Fibroblast of peridontal ligament (primary cell): ENCODE results near the gene ELOVL3.
A peak's percentile ranks its signal among the peaks of the same experiment; 100 is the strongest.
"Not testable (repeated sequence)": the region's sequence is repeated elsewhere in the genome, so short reads cannot be mapped to it uniquely, and the experiment has no call there.

Experiments used
- DNase-seq: peaks from one replicate; pipeline ENCODE4 v3.0.0-alpha.2; 2010; ENCODE audit errors: extremely low read depth

The ELOVL3 gene

GRCh38 chr10:102227050-102227449 lies 951 bp downstream of the ELOVL3 start:
- peak; percentile 91 for DNase-seq

- peak; percentile 69 for DNase-seq
These were observed 3.7 kb downstream of the ELOVL3 start for GRCh38 chr10:102229810-102230263.

GRCh38 chr10:102230264-102230860 lies 4.3 kb downstream of the ELOVL3 start:
- peak; percentile 40 for DNase-seq

- DNase-seq = no peak
These were observed 4.8 kb downstream of the ELOVL3 start for GRCh38 chr10:102230861-102231356.

GRCh38 chr10:102231357-102232318 lies 5.5 kb downstream of the ELOVL3 start:
- DNase-seq = no peak

GRCh38 chr10:102233997-102234396 lies 7.9 kb downstream of the ELOVL3 start:
- DNase-seq = no peak

- no peak for DNase-seq
These were observed 8.9 kb downstream of the ELOVL3 start for GRCh38 chr10:102234888-102235597.

- DNase-seq = no peak
These were observed 9.5 kb downstream of the ELOVL3 start for GRCh38 chr10:102235598-102235920.

GRCh38 chr10:102236006-102236405 lies 9.9 kb downstream of the ELOVL3 start:
- DNase-seq = no peak

GRCh38 chr10:102237711-102238252 lies 11.7 kb downstream of the ELOVL3 start:
- DNase-seq = no peak

GRCh38 chr10:102240467-102241031 lies 14.4 kb downstream of the ELOVL3 start:
- DNase-seq = no peak

GRCh38 chr10:102241032-102241443 lies 14.9 kb downstream of the ELOVL3 start:
- no peak for DNase-seq

- peak; percentile 86 for DNase-seq
These were observed 15.5 kb downstream of the ELOVL3 start, which contains the start of gene PITX3 for GRCh38 chr10:102241444-102242117. PITX3 (minus strand) TSS chr10:102241512; CDS start chr10:102232080, 9,432 bp downstream.

- DNase-seq = no peak
These were observed 16.0 kb downstream of the ELOVL3 start for GRCh38 chr10:102242118-102242485.

GRCh38 chr10:102243309-102243708 lies 17.2 kb downstream of the ELOVL3 start:
- DNase-seq = peak; percentile 75

GRCh38 chr10:102245082-102245931 lies 19.2 kb downstream of the ELOVL3 start, which contains the start of gene GBF1:
GBF1 (plus strand) TSS chr10:102245532; CDS start chr10:102258939, 13,407 bp downstream.
- peak; percentile 100 for DNase-seq

GRCh38 chr10:102245932-102246251 lies 19.8 kb downstream of the ELOVL3 start:
- DNase-seq = no peak

GRCh38 chr10:102246261-102246660 lies 20.2 kb downstream of the ELOVL3 start:
- no peak for DNase-seq

GRCh38 chr10:102247734-102248133 lies 21.6 kb downstream of the ELOVL3 start:
- no peak for DNase-seq

- not testable (repeated sequence) for DNase-seq
These were observed 26.4 kb downstream of the ELOVL3 start for GRCh38 chr10:102252508-102252907.
